H1 (cell line): ENCODE data around the gene DYNC2H1. TPM values are rescaled to one million over a fixed set of nuclear protein-coding genes. Genes with fewer than 3 reads are reported as not detected.

Experiments used
- CTCF ChIA-PET: fragments of 300-600 bp; sonication (Branson Sonifier 250); formaldehyde crosslinking; loops from one replicate; lab custom pipeline; 2021; ENCODE audit not compliant: partially characterized antibody; lab: Charles Lee
- POLR2A ChIA-PET: fragments of 300-600 bp; sonication (Branson Sonifier 250); formaldehyde crosslinking; loops from one replicate; lab custom pipeline; 2021; ENCODE audit warnings: inconsistent platforms; ENCODE audit not compliant: partially characterized antibody; lab: Charles Lee
- DNase-seq, 2 experiments: peaks; one replicate each; pipeline versions ENCODE4 v3.0.0 to v3.0.0-alpha.2; 2010 to 2022; ENCODE audit warnings: low spot score in 2 of 2, low read depth in 1 of 2, mixed read lengths in 1 of 2
- FAIRE-seq: peaks from 2 replicates; lab custom pipeline; 2011; peaks lifted over from hg19 to GRCh38; lab: Jason Lieb, UNC
- H2AFZ ChIP-seq: 2 replicates; pipeline ENCODE4 v1.8.1; 2012; ENCODE audit warnings: low read length, inconsistent platforms
- H2AK5ac ChIP-seq: 2 replicates; pipeline ENCODE4 v1.6.1; 2013; ENCODE audit warnings: low read depth, low read length
- H2BK120ac ChIP-seq: replicated peaks from 2 replicates; pipeline ENCODE3; 2013; ENCODE audit warnings: low read depth, low read length, inconsistent platforms
- H2BK12ac ChIP-seq: 2 replicates; pipeline ENCODE4 v1.6.1; 2013; ENCODE audit warnings: low read depth, low read length
- H2BK15ac ChIP-seq: 2 replicates; pipeline ENCODE4 v1.6.1; 2013; ENCODE audit warnings: low read length
- H2BK20ac ChIP-seq: 2 replicates; pipeline ENCODE4 v1.6.1; 2013; ENCODE audit warnings: low read length
- H2BK5ac ChIP-seq: 2 replicates; pipeline ENCODE4 v1.6.1; 2013; ENCODE audit warnings: low read depth, low read length
- H3K14ac ChIP-seq: 2 replicates; pipeline ENCODE4 v1.6.1; 2013; ENCODE audit warnings: inconsistent platforms; ENCODE audit not compliant: insufficient read length
- H3K18ac ChIP-seq: 2 replicates; pipeline ENCODE4 v1.6.1; 2013; ENCODE audit warnings: low read length; ENCODE audit errors: extremely low read depth
- H3K23ac ChIP-seq: 2 replicates; pipeline ENCODE4 v1.6.1; 2013; ENCODE audit warnings: inconsistent platforms; ENCODE audit not compliant: insufficient read length
- H3K23me2 ChIP-seq: 2 replicates; pipeline ENCODE4 v1.6.1; 2013; ENCODE audit warnings: low read depth, low read length
- H3K27ac ChIP-seq: 2 replicates; pipeline ENCODE4 v1.6.1; 2011; ENCODE audit warnings: low read depth, low read length, inconsistent platforms
- H3K27me3 ChIP-seq, 4 experiments: replicated peaks in 1 of 4; 1 replicate in 1 of 4; 2 replicates in 3 of 4; pipeline versions ENCODE4 v1.6.1 to v1.8.1; 2011 to 2013; ENCODE audit warnings: low read length in 3 of 4, mild to moderate bottlenecking in 3 of 4, inconsistent platforms in 2 of 4, mixed read lengths in 2 of 4, moderate library complexity in 1 of 4; ENCODE audit not compliant: control insufficient read depth in 3 of 4, insufficient read depth in 3 of 4; ENCODE audit errors: extremely low read depth in 1 of 4
- H3K36me3 ChIP-seq, 4 experiments: 2 replicates each; pipeline versions ENCODE4 v1.6.1 to v1.8.1; 2011 to 2013; ENCODE audit warnings: mild to moderate bottlenecking in 4 of 4, low read length in 3 of 4, moderate library complexity in 2 of 4, control low read depth in 1 of 4, inconsistent platforms in 1 of 4; ENCODE audit not compliant: insufficient read depth in 4 of 4, control insufficient read depth in 2 of 4
- H3K4ac ChIP-seq: replicated peaks from 2 replicates; pipeline ENCODE3; 2013; ENCODE audit warnings: low read length, low read depth, mixed read lengths, inconsistent platforms; ENCODE audit not compliant: insufficient read length
- H3K4me1 ChIP-seq, 4 experiments: replicated peaks in 1 of 4; 1 replicate in 1 of 4; 2 replicates in 3 of 4; pipeline versions ENCODE4 v1.6.1 to v1.8.1; 2011 to 2013; ENCODE audit warnings: low read length in 3 of 4, inconsistent platforms in 2 of 4, mixed read lengths in 1 of 4; ENCODE audit not compliant: insufficient read depth in 4 of 4, control insufficient read depth in 3 of 4
- H3K4me2 ChIP-seq, 2 experiments: 2 replicates each; pipeline versions ENCODE4 v1.6.1 to v1.8.1; 2011 to 2013; ENCODE audit warnings: low read depth in 2 of 2, low read length in 2 of 2, control low read depth in 1 of 2, inconsistent platforms in 1 of 2, mild to moderate bottlenecking in 1 of 2; ENCODE audit not compliant: insufficient read depth in 1 of 2
- H3K4me3 ChIP-seq, 4 experiments: fragments of 200-600, 300-600 bp in 1 of 4; sonication (generic), shearing (Covaris generic), sonication (Bioruptor Twin) in 1 of 4; 2 replicates each; pipeline versions ENCODE4 v1.5.1 to v1.8.1; 2011 to 2016; ENCODE audit warnings: low read length in 4 of 4, low read depth in 3 of 4, control low read depth in 2 of 4, inconsistent platforms in 2 of 4, mild to moderate bottlenecking in 2 of 4, mixed read lengths in 1 of 4, moderate library complexity in 1 of 4; ENCODE audit not compliant: insufficient read depth in 2 of 4; ENCODE audit errors: extremely low read depth in 1 of 4
- H3K56ac ChIP-seq: replicated peaks from 2 replicates; pipeline ENCODE3; 2013; ENCODE audit warnings: low read depth, mild to moderate bottlenecking, mixed read lengths, low read length, inconsistent platforms; ENCODE audit not compliant: insufficient read length
- H3K79me1 ChIP-seq: 2 replicates; pipeline ENCODE4 v1.6.1; 2013; ENCODE audit warnings: low read depth, low read length, control low read depth
- H3K79me2 ChIP-seq, 2 experiments: 2 replicates each; pipeline versions ENCODE4 v1.6.1 to v1.8.1; 2012 to 2013; ENCODE audit warnings: low read length in 2 of 2, mild to moderate bottlenecking in 2 of 2, inconsistent platforms in 1 of 2; ENCODE audit not compliant: insufficient read depth in 2 of 2, control insufficient read depth in 1 of 2
- H3K9ac ChIP-seq, 4 experiments: replicated peaks in 1 of 4; 1 replicate in 1 of 4; 2 replicates in 3 of 4; pipeline versions ENCODE4 v1.6.1 to v1.8.1; 2011 to 2013; ENCODE audit warnings: low read depth in 3 of 4, low read length in 3 of 4, control low read depth in 2 of 4, mild to moderate bottlenecking in 2 of 4, moderate library complexity in 2 of 4, inconsistent platforms in 1 of 4; ENCODE audit errors: extremely low read depth in 1 of 4
- H3K9me3 ChIP-seq, 2 experiments: 2 replicates each; pipeline versions ENCODE4 v1.6.1 to v1.8.1; 2012 to 2013; ENCODE audit warnings: mild to moderate bottlenecking in 2 of 2, moderate library complexity in 2 of 2, control low read depth in 1 of 2, inconsistent platforms in 1 of 2, low read depth in 1 of 2, low read length in 1 of 2, mixed read lengths in 1 of 2; ENCODE audit not compliant: insufficient read depth in 2 of 2
- H4K20me1 ChIP-seq, 2 experiments: replicated peaks in 1 of 2; 2 replicates each; pipeline versions ENCODE3 to v1.8.1; 2011 to 2013; ENCODE audit warnings: inconsistent platforms in 2 of 2, low read length in 2 of 2, mild to moderate bottlenecking in 1 of 2; ENCODE audit not compliant: insufficient read depth in 2 of 2, control insufficient read depth in 1 of 2
- H4K5ac ChIP-seq: 2 replicates; pipeline ENCODE4 v1.6.1; 2013; ENCODE audit warnings: low read length, low read depth, mixed read lengths, inconsistent platforms; ENCODE audit not compliant: insufficient read length
- H4K8ac ChIP-seq: 2 replicates; pipeline ENCODE4 v1.8.0; 2013; ENCODE audit warnings: mild to moderate bottlenecking, moderate library complexity, low read length, inconsistent platforms; ENCODE audit not compliant: insufficient read depth; ENCODE audit errors: extremely low read depth
- H4K91ac ChIP-seq: replicated peaks from 2 replicates; pipeline ENCODE3; 2013; ENCODE audit warnings: low read length, mixed read lengths, inconsistent platforms; ENCODE audit not compliant: insufficient read length
- EZH2 ChIP-seq: fragments of 200-600 bp; sonication (generic); IDR thresholded peaks from 2 replicates; pipeline ENCODE4 v1.7.1; 2012; ENCODE audit warnings: low read depth, mild to moderate bottlenecking, moderate library complexity, low read length, inconsistent platforms; ENCODE audit not compliant: severe bottlenecking
- GABPA ChIP-seq: IDR thresholded peaks from 2 replicates; pipeline ENCODE4 v1.6.1; 2011; ENCODE audit warnings: mild to moderate bottlenecking, low read length, moderate library complexity, borderline replicate concordance; ENCODE audit not compliant: insufficient read depth
- JUND ChIP-seq: IDR thresholded peaks from 2 replicates; pipeline ENCODE4 v1.6.1; 2011; ENCODE audit warnings: mild to moderate bottlenecking, improper control_type of control experiment, low read length
- KDM5A ChIP-seq: fragments of 200-600 bp; IDR thresholded peaks from 2 replicates; pipeline ENCODE4 v1.7.1; 2012; ENCODE audit warnings: mild to moderate bottlenecking, low read length, inconsistent platforms, mixed read lengths
- MAFK ChIP-seq: IDR thresholded peaks from 2 replicates; pipeline ENCODE4 v1.6.1; 2012; ENCODE audit warnings: low read depth, mild to moderate bottlenecking, improper control_type of control experiment, low read length
- POU5F1 ChIP-seq: IDR thresholded peaks from 2 replicates; pipeline ENCODE4 v1.6.1; 2011; ENCODE audit warnings: low read depth, mild to moderate bottlenecking, low read length, moderate library complexity
- RBBP5 ChIP-seq: IDR thresholded peaks from 2 replicates; pipeline ENCODE4 v1.7.1; 2012; ENCODE audit warnings: low read depth, mild to moderate bottlenecking, inconsistent platforms, low read length, moderate library complexity, borderline replicate concordance
- RFX5 ChIP-seq: IDR thresholded peaks from 2 replicates; pipeline ENCODE4 v1.6.1; 2011; ENCODE audit warnings: low read depth, low read length, improper control_type of control experiment, borderline replicate concordance
- SAP30 ChIP-seq: fragments of 300-600 bp; sonication (generic); IDR thresholded peaks from 2 replicates; pipeline ENCODE4 v1.7.1; 2012; ENCODE audit warnings: low read length, moderate library complexity, mild to moderate bottlenecking, inconsistent platforms; ENCODE audit not compliant: insufficient read depth, insufficient replicate concordance
- SIRT6 ChIP-seq: IDR thresholded peaks from one replicate; pipeline ENCODE4 v1.7.1; 2012; ENCODE audit warnings: low read length, inconsistent platforms
- SIX5 ChIP-seq: IDR thresholded peaks from 2 replicates; pipeline ENCODE4 v1.6.1; 2011; ENCODE audit warnings: mild to moderate bottlenecking, low read depth, low read length
- SP2 ChIP-seq: IDR thresholded peaks from 2 replicates; pipeline ENCODE4 v1.6.1; 2012; ENCODE audit warnings: mild to moderate bottlenecking, low read length, inconsistent platforms
- SP4 ChIP-seq: IDR thresholded peaks from 2 replicates; pipeline ENCODE4 v1.6.1; 2012; ENCODE audit warnings: low read length, inconsistent platforms
- TBP ChIP-seq: IDR thresholded peaks from 2 replicates; pipeline ENCODE4 v1.6.1; 2011; ENCODE audit warnings: low read depth, low read length, improper control_type of control experiment
- YY1 ChIP-seq: IDR thresholded peaks from 2 replicates; pipeline ENCODE4 v1.6.1; 2011; ENCODE audit warnings: low read depth, mild to moderate bottlenecking, low read length
- WGBS, 2 experiments: shearing (Covaris generic) in 1 of 2; methylation state at CpG; one replicate each; pipeline versions ENCODE4 v1.1.6 to v1.1.7; 2013 to 2015; ENCODE audit warnings: low lambda C conversion rate in 2 of 2, mixed read lengths in 2 of 2, inconsistent platforms in 1 of 2, low coverage in 1 of 2, missing lambda C conversion rate in 1 of 2; ENCODE audit not compliant: insufficient replicate concordance in 2 of 2, insufficient coverage in 1 of 2, insufficient read length in 1 of 2; ENCODE audit errors: extremely low coverage in 1 of 2, missing lambda C conversion rate in 1 of 2; 5-methylcytosine and 5-hydroxymethylcytosine counted together
- polyA plus RNA-seq, 7 experiments: library from polyadenylated mRNA; depleted of rRNA in 3 of 7; stranded (reverse) in 5 of 7; unstranded in 2 of 7; fragments of >200 nt in 5 of 7; fragments of 200-250 nt in 2 of 7; gene quantifications; 1 replicate in 5 of 7; 2 replicates in 1 of 7; 4 replicates in 1 of 7; pipeline versions ENCODE4 v1.2.1 to v1.2.3, GENCODE V29; 2011 to 2013; ENCODE audit warnings: missing spikeins in 2 of 7, mixed read lengths in 2 of 7
- total RNA-seq: library from RNA; stranded (reverse); fragmentation: NEBNext Ultra II Directional; extraction: Animal tissue kit (Norgen Biotek cat#: 25700); gene quantifications from 2 replicates; pipeline ENCODE4 v1.2.1, GENCODE V29; 2021
- TF ChIP-seq, protein P1 (sequence below): IDR thresholded peaks from 2 replicates; pipeline ENCODE4 v1.6.1; 2012; ENCODE audit warnings: inconsistent platforms

DYNC2H1 gene
- total and polyA plus RNA-seq, 2 of the 8 experiments (the other 6 are each of a cell fraction or from before 2014, with no cell fraction given), result 6.2 to 12.0 TPM

DNA sequence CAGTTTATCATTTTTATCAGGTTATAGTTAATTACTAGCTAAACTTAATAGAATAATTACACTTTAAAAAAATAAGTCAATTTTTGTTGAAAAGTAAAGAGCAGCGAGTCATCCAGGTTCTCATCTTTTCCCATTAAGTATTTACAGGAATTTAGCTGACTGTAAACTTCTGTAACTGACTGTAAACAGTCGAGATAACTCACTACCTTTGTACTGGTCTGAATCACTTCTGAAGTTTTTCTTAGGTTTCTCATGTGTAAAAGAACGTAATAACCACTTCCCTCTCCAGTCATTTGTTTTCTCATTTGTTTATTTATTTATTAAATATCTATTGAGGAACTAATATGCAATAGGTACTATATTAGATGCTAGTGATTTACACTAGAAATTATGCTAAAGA, 270.8 kb downstream of the DYNC2H1 start:
- no peaks in the 10 kb centered on the region for H3K79me2 ChIP-seq
- H3K27ac ChIP-seq, result no peak overlapping the region
- no peak overlapping the region for H2BK20ac ChIP-seq
- no peak overlapping the region for H4K8ac ChIP-seq
- ChIA-PET POLR2A (no interaction called here), CTCF (interaction anchor here (1.0 kb wide), 1 partner anchor 229 kb away, joined by 3 read pairs; no protein-coding TSS in a partner anchor)
- no peak overlapping the region for H2BK15ac ChIP-seq
- H3K4me3 ChIP-seq, result no peak overlapping the region
- no peaks in the 10 kb centered on the region for H3K27me3 ChIP-seq
- no peak overlapping the region for H2BK5ac ChIP-seq
- no peak for DNase-seq
- FAIRE-seq, result no peak
- no peak overlapping the region for H2AFZ ChIP-seq
- no peak overlapping the region for H3K18ac ChIP-seq
- WGBS, 2 experiments, result 84% methylated on average over 3 of the region's 3 CpGs; no CpG with 5 or more reads in 1 of the 2 experiments
- H3K9ac ChIP-seq, result no peak overlapping the region
- no peak overlapping the region for H3K4ac ChIP-seq
- H3K4me2 ChIP-seq, result no peak overlapping the region
- no peak overlapping the region for H4K5ac ChIP-seq
- no peak overlapping the region for H3K14ac ChIP-seq
- peaks cover 4 to 6% of the 10 kb centered on the region in 2 experiments; a peak in 3 of 4 replicates for H3K9me3 ChIP-seq
- H2BK12ac ChIP-seq, result no peak overlapping the region
- no peak overlapping the region for H2BK120ac ChIP-seq
- no peaks in the 10 kb centered on the region for H4K20me1 ChIP-seq
- H3K36me3 ChIP-seq, result no peaks in the 10 kb centered on the region
- no peaks in the 10 kb centered on the region for H3K79me1 ChIP-seq
- H3K56ac ChIP-seq, result no peak overlapping the region
- no peak overlapping the region for H3K23ac ChIP-seq
- H3K4me1 ChIP-seq, result no peaks in the 10 kb centered on the region
- no peaks in the 10 kb centered on the region for H3K23me2 ChIP-seq
- no peak overlapping the region for H4K91ac ChIP-seq
- no peak overlapping the region for H2AK5ac ChIP-seq
- TF ChIP-seq SIX5 (no peak), GABPA (no peak), YY1 (no peak), POU5F1 (no peak), EZH2 (no peak), SAP30 (no peak), RFX5 (no peak), KDM5A (no peak), SIRT6 (no peak), SP2 (no peak), JUND (no peak), TBP (no peak), MAFK (no peak), SP4 (no peak), RBBP5 (no peak)
- TF ChIP-seq, protein P1, sequence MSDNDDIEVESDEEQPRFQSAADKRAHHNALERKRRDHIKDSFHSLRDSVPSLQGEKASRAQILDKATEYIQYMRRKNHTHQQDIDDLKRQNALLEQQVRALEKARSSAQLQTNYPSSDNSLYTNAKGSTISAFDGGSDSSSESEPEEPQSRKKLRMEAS, result no peak
